Measurements from ENCODE around the gene SLC2A8. TPM values are rescaled to one million over a fixed set of nuclear protein-coding genes. Genes with fewer than 3 reads are reported as not detected.

Gene SLC2A8
- total RNA-seq, 1 donor from 2014 or later, result 37.2 TPM

DNA sequence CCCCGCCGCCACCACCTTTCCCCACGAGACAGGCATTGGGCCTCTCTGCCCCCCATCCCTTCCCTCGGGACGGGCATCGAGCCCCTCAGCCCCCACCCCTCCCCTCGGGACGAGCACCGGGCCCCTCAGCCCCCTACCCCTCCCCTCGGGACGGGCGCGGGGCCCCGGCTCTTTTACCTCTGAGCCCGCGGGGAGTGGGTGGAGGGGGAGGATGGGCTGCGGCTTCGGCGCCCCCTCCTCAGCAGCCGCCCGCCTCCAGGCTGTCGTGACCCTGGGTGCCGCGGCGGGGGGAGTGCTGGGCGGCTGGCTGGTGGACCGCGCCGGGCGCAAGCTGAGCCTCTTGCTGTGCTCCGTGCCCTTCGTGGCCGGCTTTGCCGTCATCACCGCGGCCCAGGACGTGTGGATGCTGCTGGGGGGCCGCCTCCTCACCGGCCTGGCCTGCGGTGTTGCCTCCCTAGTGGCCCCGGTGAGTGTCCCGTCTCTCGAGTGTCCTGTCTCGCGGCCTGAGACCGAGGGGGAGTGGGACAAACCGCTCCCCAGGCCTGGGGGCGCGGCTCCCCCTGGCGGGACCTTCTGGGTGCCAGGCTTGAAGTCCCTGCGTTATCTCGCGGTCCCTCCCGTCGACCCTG is 791 bp downstream of the SLC2A8 start:
- Mint-ChIP-seq H3K9me3 (no peaks in the 10 kb centered on the region), H3K27me3 (ENCODE audit: low read depth) (no peaks in the 10 kb centered on the region), H3K4me1 (peaks cover 16% of the 10 kb centered on the region), H3K36me3 (ENCODE audit: low read depth) (no peaks in the 10 kb centered on the region), H3K27ac (ENCODE audit: unreplicated experiment) (no peak overlapping the region), H3K4me3 (peak overlapping the region; percentile 91)
- DNase-seq (ENCODE audit: low read depth, low spot score), result peak; percentile 35
- TF ChIP-seq, protein P1, sequence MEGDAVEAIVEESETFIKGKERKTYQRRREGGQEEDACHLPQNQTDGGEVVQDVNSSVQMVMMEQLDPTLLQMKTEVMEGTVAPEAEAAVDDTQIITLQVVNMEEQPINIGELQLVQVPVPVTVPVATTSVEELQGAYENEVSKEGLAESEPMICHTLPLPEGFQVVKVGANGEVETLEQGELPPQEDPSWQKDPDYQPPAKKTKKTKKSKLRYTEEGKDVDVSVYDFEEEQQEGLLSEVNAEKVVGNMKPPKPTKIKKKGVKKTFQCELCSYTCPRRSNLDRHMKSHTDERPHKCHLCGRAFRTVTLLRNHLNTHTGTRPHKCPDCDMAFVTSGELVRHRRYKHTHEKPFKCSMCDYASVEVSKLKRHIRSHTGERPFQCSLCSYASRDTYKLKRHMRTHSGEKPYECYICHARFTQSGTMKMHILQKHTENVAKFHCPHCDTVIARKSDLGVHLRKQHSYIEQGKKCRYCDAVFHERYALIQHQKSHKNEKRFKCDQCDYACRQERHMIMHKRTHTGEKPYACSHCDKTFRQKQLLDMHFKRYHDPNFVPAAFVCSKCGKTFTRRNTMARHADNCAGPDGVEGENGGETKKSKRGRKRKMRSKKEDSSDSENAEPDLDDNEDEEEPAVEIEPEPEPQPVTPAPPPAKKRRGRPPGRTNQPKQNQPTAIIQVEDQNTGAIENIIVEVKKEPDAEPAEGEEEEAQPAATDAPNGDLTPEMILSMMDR (conservative IDR thresholded peaks at IDR 0.05), result peak; percentile 62

- no peaks in the 10 kb centered on the region for H3K9me3 Mint-ChIP-seq
- no peak overlapping the region for H3K27ac Mint-ChIP-seq (ENCODE audit: unreplicated experiment)
- TF ChIP-seq, protein P1 (conservative IDR thresholded peaks at IDR 0.05), result no peak
- no peak for DNase-seq (ENCODE audit: low read depth, low spot score)
- peaks cover 16% of the 10 kb centered on the region for H3K4me1 Mint-ChIP-seq
- peak overlapping the region; percentile 91 for H3K4me3 Mint-ChIP-seq
- H3K27me3 Mint-ChIP-seq (ENCODE audit: low read depth), result no peaks in the 10 kb centered on the region
- H3K36me3 Mint-ChIP-seq (ENCODE audit: low read depth), result no peaks in the 10 kb centered on the region
Measured at GRCh38 chr9:127398275-127398647, 1.3 kb downstream of the SLC2A8 start.

DNA sequence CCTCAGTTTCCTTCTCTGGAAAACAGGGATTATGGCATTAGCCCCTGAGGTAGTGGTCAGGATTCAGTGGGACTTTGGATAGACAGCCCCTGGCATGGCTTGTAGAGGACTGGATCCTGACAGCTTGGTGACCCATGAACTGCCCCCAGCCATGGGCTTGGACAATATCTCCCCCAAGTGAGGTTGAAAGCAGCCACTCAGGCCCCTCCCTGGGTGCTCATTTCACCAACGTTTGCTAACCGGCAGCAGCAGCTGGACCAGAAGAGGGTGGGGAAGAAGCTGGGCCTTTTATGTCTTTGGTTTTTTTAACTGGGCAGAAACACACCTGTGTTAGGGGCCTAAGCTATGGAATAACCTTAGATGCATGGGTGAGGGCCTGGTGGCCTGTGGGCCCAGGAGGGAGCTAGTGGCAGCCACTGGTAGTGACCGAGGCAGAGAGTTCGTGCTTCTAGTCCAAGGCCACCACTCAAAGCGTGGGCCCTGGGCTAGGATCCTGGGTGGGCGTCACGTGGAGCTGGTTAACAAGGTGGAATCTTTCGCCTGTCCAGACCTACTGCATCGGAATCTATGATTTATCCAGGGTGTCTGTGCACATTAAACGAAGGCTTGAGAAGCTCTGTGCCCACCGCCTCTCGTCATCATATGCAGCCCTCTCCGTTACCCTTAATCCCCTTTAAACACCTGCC is 1.9 kb downstream of the SLC2A8 start:
- TF ChIP-seq, protein P1 (conservative IDR thresholded peaks at IDR 0.05), result no peak
- no peaks in the 10 kb centered on the region for H3K9me3 Mint-ChIP-seq
- H3K4me1 Mint-ChIP-seq, result peaks cover 16% of the 10 kb centered on the region
- H3K4me3 Mint-ChIP-seq, result peak overlapping the region; percentile 91
- no peak overlapping the region for H3K27ac Mint-ChIP-seq (ENCODE audit: unreplicated experiment)
- no peaks in the 10 kb centered on the region for H3K36me3 Mint-ChIP-seq (ENCODE audit: low read depth)
- no peaks in the 10 kb centered on the region for H3K27me3 Mint-ChIP-seq (ENCODE audit: low read depth)
- DNase-seq (ENCODE audit: low read depth, low spot score), result no peak

- TF ChIP-seq, protein P1 (conservative IDR thresholded peaks at IDR 0.05), result no peak
- no peaks in the 10 kb centered on the region for H3K27me3 Mint-ChIP-seq (ENCODE audit: low read depth)
- peaks cover 16% of the 10 kb centered on the region for H3K4me1 Mint-ChIP-seq
Measured at GRCh38 chr9:127399736-127400269, 2.8 kb downstream of the SLC2A8 start.

DNA sequence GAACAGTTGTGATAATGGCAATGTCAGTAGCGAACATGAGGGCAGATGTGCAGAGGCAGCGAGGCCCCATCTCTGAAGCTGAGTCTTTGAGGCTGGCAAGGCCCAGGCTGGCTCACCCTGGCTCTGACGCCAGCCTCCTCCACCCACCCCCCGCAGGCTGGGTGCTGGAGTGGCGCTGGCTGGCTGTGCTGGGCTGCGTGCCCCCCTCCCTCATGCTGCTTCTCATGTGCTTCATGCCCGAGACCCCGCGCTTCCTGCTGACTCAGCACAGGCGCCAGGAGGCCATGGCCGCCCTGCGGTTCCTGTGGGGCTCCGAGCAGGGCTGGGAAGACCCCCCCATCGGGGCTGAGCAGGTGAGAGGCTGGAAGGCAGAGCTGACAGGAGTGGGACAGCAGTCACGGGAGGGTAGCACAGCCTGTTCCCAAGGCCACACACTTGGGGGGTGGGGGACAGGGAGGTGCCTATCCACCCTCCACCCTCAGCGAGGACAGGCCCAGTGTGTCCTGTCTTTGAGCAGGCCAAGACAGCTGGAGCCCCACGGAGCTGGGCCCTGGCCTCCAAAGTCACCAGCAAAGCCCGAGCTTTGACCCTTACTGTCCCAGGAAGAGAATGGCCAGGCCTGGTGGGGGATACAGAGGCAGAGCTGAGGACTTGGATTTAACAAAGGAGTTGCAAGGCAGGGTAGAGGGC is 5.6 kb downstream of the SLC2A8 start:
- H3K27ac Mint-ChIP-seq (ENCODE audit: unreplicated experiment), result no peak overlapping the region

More at GRCh38 chr9:127399736-127400269, 2.8 kb downstream of the SLC2A8 start:
- no peak overlapping the region for H3K27ac Mint-ChIP-seq (ENCODE audit: unreplicated experiment)
- H3K4me3 Mint-ChIP-seq, result peak overlapping the region; percentile 66
- H3K36me3 Mint-ChIP-seq (ENCODE audit: low read depth), result no peaks in the 10 kb centered on the region
- DNase-seq (ENCODE audit: low read depth, low spot score), result no peak
- no peaks in the 10 kb centered on the region for H3K9me3 Mint-ChIP-seq

More for the DNA sequence above, 5.6 kb downstream of the SLC2A8 start:
- no peak for DNase-seq (ENCODE audit: low read depth, low spot score)
- H3K36me3 Mint-ChIP-seq (ENCODE audit: low read depth), result no peaks in the 10 kb centered on the region
- H3K9me3 Mint-ChIP-seq, result no peaks in the 10 kb centered on the region
- H3K27me3 Mint-ChIP-seq (ENCODE audit: low read depth), result no peaks in the 10 kb centered on the region
- TF ChIP-seq, protein P1 (conservative IDR thresholded peaks at IDR 0.05), result no peak
- H3K4me3 Mint-ChIP-seq, result no peak overlapping the region
- H3K4me1 Mint-ChIP-seq, result peaks cover 6% of the 10 kb centered on the region

All from neural crest cell (in vitro differentiated cells).